Medulla oblongata (tissue), 1 donor: ENCODE data around the gene AATK.

Experiments
- DNase-seq: peaks from one replicate; pipeline ENCODE4 v3.0.0-alpha.2; 2015; ENCODE audit errors: extremely low spot score

Gene AATK

DNA sequence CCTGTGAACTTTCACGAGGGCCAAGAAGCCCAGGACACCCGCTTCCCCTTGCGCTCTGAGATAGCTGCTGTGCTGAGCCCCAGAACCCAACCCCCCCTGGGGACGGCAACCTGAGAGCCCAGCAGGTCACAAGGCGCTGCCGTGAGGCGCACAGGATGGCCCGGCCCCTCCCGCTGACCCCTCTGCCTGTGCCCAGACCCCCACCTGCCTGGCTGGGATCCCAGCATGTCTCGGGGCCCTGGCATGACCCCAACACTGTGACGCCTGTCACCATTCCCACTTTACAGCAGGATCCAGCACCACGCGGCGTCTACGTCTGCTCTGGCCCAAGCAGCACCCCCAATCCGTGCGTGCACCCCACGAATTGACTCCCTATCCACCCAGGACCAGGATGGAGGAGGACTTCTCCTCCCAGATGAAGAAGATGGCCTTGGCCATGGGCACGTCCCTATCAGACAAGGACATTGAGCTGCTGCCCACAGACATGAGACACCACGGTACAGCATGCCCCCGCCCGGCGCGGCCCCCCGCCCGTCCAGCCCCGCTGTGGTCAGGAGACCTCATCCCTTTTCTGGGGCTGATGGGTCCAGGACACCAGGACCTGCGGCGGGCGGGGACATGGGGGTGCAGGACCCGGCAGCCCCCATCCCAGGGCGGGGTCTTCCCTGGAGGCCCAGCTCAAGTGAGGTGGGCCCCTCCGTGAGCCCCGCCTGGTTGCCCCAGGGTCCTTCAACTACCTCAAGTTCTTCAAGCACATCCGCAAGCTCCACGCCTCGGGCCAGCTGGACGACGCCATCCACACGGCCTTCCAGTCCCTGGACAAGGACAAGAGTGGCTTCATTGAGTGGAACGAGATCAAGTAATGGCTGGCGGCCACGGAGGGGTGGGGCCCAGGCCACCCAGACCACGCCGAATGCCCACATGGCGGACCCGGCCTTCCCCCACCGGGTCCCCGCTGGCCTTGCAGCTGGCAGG is 15.1 kb upstream of the AATK start:
- DNase-seq = no peak

DNA sequence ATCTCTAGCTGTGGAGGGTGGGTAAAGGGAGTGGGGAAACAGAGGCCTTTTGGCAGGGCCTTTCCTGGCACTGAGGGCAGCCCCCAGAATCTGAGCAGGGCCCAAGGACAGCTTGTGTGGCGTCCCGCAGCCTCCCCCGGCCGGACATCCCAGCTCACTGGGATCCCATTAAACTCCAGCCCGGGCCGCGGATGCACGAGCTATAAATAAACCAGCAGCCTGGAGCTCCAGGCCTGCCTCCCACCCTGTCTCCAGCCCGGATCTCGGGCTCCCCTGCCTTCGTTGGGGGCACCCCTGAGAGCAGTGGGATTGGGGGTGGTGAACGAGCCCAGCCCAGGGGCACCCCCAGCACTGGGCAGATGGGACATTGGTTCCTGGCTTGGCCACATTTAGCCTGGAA is 13.8 kb upstream of the AATK start:
- DNase-seq = no peak

DNA sequence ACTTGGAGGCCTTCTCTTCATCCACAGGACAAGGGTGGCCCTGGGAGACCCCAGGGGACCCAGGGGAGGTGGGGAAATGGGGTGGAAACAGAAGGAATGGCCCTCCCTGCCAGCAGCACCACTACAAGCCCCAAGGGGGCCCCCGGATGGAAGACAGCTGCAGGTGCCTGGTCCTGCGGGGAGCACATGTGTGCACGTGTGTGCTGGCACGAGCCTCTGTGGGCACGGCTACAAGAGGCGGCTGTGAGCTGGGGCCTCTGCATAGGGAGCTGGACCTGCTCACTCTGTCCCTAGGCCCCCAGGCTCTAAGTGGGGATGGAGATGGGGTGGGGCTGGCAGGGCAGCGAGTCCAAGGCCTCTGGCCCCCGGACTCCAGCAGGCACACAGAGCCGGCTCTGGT is 13.2 kb upstream of the AATK start:
- no peak for DNase-seq

DNA sequence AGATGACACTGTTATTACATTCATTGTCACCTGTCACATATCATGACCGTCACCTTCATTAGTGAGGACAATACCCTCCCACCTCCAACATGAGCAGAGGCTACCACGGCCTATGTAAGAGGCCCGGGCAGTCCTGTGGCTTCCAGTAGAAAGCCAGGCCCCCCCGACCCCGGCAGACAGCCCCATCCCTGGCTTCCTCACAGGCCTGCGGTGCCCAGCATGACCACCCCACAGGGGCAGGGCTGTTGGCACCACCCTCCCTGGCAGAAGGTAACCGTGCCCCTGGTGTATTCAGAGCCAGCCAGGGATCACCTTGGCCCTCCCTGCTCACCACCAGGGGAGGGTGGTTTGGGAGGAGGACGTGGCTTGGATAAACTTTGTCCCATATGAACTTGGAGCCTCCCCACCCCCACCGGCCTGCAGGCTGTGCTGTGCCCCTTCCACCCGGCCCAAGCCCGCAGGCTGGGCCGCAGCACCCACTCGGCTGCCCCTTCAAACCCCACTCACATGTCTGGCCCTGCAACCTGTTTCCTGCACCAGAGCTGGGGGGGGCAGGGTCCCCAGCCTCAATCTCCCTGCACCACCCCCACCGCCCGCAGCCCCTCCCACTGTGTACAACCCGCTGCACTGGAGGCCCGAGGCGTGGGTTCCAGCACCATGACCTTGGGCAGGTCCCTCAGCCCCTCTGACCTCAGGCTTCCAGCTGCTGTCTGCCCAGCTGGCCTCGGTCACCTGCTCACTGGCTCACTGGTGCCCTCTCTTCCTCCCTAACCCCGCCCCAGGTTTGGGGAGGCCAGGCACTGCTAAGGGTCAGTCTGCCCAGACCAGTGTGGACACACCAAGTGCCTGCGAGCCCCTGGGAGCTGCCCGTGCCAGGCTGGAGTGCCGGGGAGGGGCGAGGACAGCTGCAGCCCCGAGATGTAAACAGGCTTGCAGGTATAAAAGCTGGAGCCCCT is 12.4 kb upstream of the AATK start:
- no peak for DNase-seq

- DNase-seq = no peak
Measured at GRCh38 chr17:81176666-81177065, 10.6 kb upstream of the AATK start.

- no peak for DNase-seq
Measured at GRCh38 chr17:81173762-81174155, 7.7 kb upstream of the AATK start.

- DNase-seq = no peak
Measured at GRCh38 chr17:81173052-81173761, 7.2 kb upstream of the AATK start.

DNA sequence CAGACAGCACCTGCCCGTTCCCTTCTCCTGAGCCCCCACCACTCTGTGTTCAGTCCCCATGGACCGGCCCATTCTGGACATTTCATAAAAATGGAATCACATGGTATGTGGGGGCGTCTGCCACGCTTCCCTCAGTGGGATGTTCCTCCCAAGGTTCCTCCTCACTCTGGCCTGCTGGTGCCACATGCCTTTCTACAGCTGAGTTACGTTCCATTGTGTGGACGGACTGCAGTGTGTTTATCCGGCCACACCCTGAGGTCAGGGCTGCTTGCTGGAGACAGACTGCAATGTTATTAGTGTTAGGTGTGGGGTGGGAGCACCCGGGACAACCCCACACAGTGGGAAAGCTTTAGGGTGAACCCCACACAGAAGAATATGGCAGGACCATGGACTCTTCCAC is 5.9 kb upstream of the AATK start:
- DNase-seq = no peak

GRCh38 chr17:81170727-81171494 is 4.9 kb upstream of the AATK start:
- DNase-seq = no peak

- DNase-seq = no peak
Measured at GRCh38 chr17:81169870-81170309, 3.9 kb upstream of the AATK start.

DNA sequence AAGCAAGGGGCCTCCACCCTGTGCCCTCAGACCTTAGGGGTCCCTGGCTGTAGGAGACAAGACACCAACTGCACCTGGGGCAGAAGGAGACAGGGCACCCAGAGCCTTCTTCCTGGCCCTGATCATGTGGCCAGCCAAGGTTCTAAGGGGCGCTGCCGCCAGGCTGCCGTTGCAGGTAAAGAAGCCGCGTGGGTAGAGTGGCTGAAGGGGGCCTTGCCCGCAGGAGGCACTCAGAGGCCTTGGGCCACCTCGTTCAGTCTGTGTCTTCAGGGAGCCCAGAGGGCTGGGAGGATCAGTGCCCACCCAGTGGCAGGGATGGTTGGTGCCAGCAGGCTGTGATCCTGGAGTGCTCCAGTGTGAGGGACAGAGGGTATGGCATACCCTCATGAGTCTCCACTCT is 1.6 kb upstream of the AATK start:
- no peak for DNase-seq

DNA sequence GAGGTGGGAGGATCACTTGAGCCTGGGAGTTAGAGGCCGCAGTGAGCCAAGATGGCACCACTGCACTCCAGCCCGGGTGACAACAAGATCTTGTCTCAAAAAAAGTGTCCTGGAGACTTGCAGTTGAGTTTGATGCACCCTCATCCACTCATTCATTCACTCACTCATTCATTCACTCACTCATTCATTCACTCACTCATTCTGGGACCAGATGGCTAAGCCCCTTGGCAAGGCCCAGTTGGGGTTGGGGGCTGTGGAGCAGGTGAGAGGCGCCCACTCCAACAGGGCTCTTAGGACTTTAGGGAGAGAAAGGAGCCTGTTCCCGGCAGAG is 1.1 kb upstream of the AATK start:
- no peak for DNase-seq

- DNase-seq = peak; percentile 45
Measured at GRCh38 chr17:81165246-81166032, 582 bp downstream of the AATK start, which contains the start of gene PVALEF. Gene PVALEF (plus strand): TSS chr17:81165507. CDS start chr17:81181227, 15,720 bp downstream.

- DNase-seq = peak; percentile 80
Measured at GRCh38 chr17:81164371-81165245, 1.4 kb downstream of the AATK start.

DNA sequence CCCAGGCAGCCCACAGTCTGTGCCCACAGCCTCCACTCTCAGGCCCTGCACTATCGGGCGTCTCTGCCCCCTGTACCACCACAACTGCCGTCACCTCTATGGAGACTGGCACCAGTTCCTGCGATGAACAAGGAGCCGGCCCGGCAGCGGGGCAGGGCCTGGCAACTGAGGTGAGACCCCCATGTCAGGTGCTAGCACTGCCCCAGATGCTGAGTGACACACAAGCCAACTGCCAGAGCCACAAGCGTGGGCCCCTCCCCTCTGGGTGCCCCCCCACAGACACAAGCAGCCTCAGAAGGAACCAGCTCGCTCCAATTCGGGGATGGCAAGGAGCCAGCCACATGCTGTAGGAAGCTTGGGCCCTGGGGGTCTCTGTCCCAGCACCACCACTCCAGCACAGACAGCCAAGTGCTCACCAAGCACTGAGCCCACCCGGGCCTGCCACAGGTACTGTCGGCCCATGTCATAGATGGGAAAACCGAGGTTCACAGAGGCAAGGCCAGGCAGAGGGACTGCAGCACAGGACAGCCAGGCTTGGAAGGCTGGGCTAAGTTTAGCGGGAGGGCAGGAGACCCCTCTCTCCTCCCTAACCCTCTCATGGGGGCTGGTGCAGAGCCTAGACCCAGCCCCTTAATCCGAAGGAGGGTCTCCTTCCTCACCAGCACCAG is 2.2 kb downstream of the AATK start:
- no peak for DNase-seq

- DNase-seq = no peak
Measured at GRCh38 chr17:81163051-81163695, 2.8 kb downstream of the AATK start.

GRCh38 chr17:81162491-81162890 is 3.5 kb downstream of the AATK start:
- no peak for DNase-seq

- DNase-seq = no peak
Measured at GRCh38 chr17:81161972-81162371, 4.0 kb downstream of the AATK start.
